Stomach (tissue), 9 donors: ENCODE results near the gene FCHSD2. TPM values are rescaled to one million over a fixed set of nuclear protein-coding genes. Genes with fewer than 3 reads are reported as not detected.

ENCODE experiments used
- DNase-seq, 2 donors: peaks; one replicate each; pipeline versions ENCODE4 v3.0.0 to v3.0.0-alpha.2; 2013 to 2019
- H3K27ac ChIP-seq, 5 donors: fragments of 200-600 bp in 4 of 5; sonication (generic) in 4 of 5; one replicate each; pipeline ENCODE4 v1.5.1; 2013 to 2019; ENCODE audit warnings: mild to moderate bottlenecking in 1 of 5, moderate library complexity in 1 of 5
- H3K27me3 ChIP-seq, 3 donors: fragments of 200-600 bp; sonication (generic); one replicate each; pipeline ENCODE4 v1.5.1; 2017 to 2019; ENCODE audit warnings: mixed run types in 1 of 3
- H3K36me3 ChIP-seq, 4 donors: fragments of 200-600 bp; sonication (generic); 1 replicate in 3 of 4; 2 replicates in 1 of 4; pipeline ENCODE4 v1.5.1; 2016 to 2019
- H3K4me1 ChIP-seq, 4 donors: fragments of 200-600 bp; sonication (generic); one replicate each; pipeline ENCODE4 v1.5.1; 2016 to 2019
- H3K4me3 ChIP-seq, 4 donors: fragments of 200-600 bp; sonication (generic) in 3 of 4; one replicate each; pipeline ENCODE4 v1.5.1; 2016 to 2019; ENCODE audit warnings: mild to moderate bottlenecking in 1 of 4
- H3K9me3 ChIP-seq, 4 donors: fragments of 200-600 bp; sonication (generic); one replicate each; pipeline ENCODE4 v1.5.1; 2016 to 2019
- EP300 ChIP-seq: sonication (generic); formaldehyde crosslinking; IDR thresholded peaks from one replicate; pipeline ENCODE4 v1.6.1; 2017; ENCODE audit warnings: antibody characterized with exemption
- POLR2A ChIP-seq, 4 donors: fragments of 450-650 bp; IDR thresholded peaks; one replicate each; pipeline ENCODE4 v1.6.1; 2016; ENCODE audit warnings: antibody characterized with exemption in 4 of 4, control low read depth in 2 of 4, mild to moderate bottlenecking in 1 of 4, moderate library complexity in 1 of 4
- POLR2AphosphoS5 ChIP-seq, 3 donors: sonication (generic); formaldehyde crosslinking; IDR thresholded peaks; one replicate each; pipeline ENCODE4 v1.6.1; 2016; ENCODE audit warnings: antibody characterized with exemption in 3 of 3
- whole genome bisulfite sequencing, 5 donors: extraction: QIAGEN DNeasy Blood & Tissue Kit in 3 of 5; methylation state at CpG; one replicate each; pipeline versions ENCODE4 v1.1.5 to v1.1.7; 2013 to 2018; 5-methylcytosine and 5-hydroxymethylcytosine counted together
- intact Hi-C: fragments of 100-400 bp; cut with DNase I; formaldehyde crosslinking; loops from one replicate; pipeline ENCODE4 v1.15.1; 2023; ENCODE audit warnings: low total_unique reads
- polyA plus RNA-seq, 3 donors: library from polyadenylated mRNA; stranded (reverse); fragments of 200-250 nt; gene quantifications; one replicate each; pipeline ENCODE4 v1.2.3, GENCODE V29; 2013
- total RNA-seq, 5 donors: library from RNA; depleted of rRNA; stranded (reverse); fragments of >200 nt; gene quantifications; one replicate each; pipeline versions ENCODE4 v1.1.0 to v1.2.3, GENCODE V29; 2014 to 2016
- TF ChIP-seq, protein P1 (sequence below), 7 experiments: fragments of 450-650 bp in 4 of 7; fragments of 200-600 bp in 3 of 7; sonication (generic) in 3 of 7; IDR thresholded peaks; one replicate each; pipeline ENCODE4 v1.5.1; 2016 to 2019; ENCODE audit warnings: antibody characterized with exemption in 7 of 7, control low read depth in 2 of 7, mild to moderate bottlenecking in 1 of 7
- donor health status: healthy with polysubstance abuse.
- donor health status: Bipolar disorder and iron deficiency.
- donor health status: healthy.

The FCHSD2 gene
- total and polyA plus RNA-seq, 8 donors, result 5.7 to 64.3 (median 15.9) TPM

- TF ChIP-seq POLR2AphosphoS5 (IDR thresholded peaks at IDR 0.05) (peak in 2 of 3 donors; percentile 38 to 75), EP300 (no peak)
- TF ChIP-seq, protein P1, sequence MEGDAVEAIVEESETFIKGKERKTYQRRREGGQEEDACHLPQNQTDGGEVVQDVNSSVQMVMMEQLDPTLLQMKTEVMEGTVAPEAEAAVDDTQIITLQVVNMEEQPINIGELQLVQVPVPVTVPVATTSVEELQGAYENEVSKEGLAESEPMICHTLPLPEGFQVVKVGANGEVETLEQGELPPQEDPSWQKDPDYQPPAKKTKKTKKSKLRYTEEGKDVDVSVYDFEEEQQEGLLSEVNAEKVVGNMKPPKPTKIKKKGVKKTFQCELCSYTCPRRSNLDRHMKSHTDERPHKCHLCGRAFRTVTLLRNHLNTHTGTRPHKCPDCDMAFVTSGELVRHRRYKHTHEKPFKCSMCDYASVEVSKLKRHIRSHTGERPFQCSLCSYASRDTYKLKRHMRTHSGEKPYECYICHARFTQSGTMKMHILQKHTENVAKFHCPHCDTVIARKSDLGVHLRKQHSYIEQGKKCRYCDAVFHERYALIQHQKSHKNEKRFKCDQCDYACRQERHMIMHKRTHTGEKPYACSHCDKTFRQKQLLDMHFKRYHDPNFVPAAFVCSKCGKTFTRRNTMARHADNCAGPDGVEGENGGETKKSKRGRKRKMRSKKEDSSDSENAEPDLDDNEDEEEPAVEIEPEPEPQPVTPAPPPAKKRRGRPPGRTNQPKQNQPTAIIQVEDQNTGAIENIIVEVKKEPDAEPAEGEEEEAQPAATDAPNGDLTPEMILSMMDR (IDR thresholded peaks at IDR 0.05), result peak in 5 of 7 experiments; percentile 77 to 97 (median 93)
- 33 to 57% (median 46%) methylated on average over 13 of the region's 13 CpGs for WGBS, 5 donors
- peak overlapping the region in 3 of 5 donors; percentile 3 to 80 (median 29) for H3K27ac ChIP-seq
- peaks cover 8 to 38% (median 17%) of the 10 kb centered on the region in 4 donors for H3K36me3 ChIP-seq
- H3K4me1 ChIP-seq, result peaks cover 15 to 54% (median 37%) of the 10 kb centered on the region in 4 donors
- no peaks in the 10 kb centered on the region for H3K9me3 ChIP-seq
- intact Hi-C loops, result loop anchor here (5.0 kb wide), 1 partner anchor 346 kb away; no protein-coding TSS in a partner anchor
- DNase-seq, result peak; percentile 85 to 92
- no peak overlapping the region for H3K4me3 ChIP-seq
- H3K27me3 ChIP-seq, result no peaks in the 10 kb centered on the region
Measured at GRCh38 chr11:72831521-72832300, 310.4 kb downstream of the FCHSD2 start.

- intact Hi-C loops, result loop anchor here (5.0 kb wide), 1 partner anchor 347 kb away; no protein-coding TSS in a partner anchor
- Histone ChIP-seq H3K4me1 (peaks cover 11 to 46% (median 29%) of the 10 kb centered on the region in 4 donors), H3K9me3 (no peaks in the 10 kb centered on the region), H3K36me3 (peaks cover 8 to 53% (median 14%) of the 10 kb centered on the region in 4 donors), H3K27me3 (no peaks in the 10 kb centered on the region), H3K27ac (no peak overlapping the region), H3K4me3 (no peak overlapping the region)
- DNase-seq, result no peak
- TF ChIP-seq, protein P1 (IDR thresholded peaks at IDR 0.05), result no peak
- no peak for TF ChIP-seq POLR2AphosphoS5 (IDR thresholded peaks at IDR 0.05)
- TF ChIP-seq POLR2A (IDR thresholded peaks at IDR 0.05), result no peak
- no peak for TF ChIP-seq EP300
- 83 to 94% (median 92%) methylated on average over 5 of the region's 5 CpGs for WGBS, 5 donors
Measured at GRCh38 chr11:72829884-72830533, 312.1 kb downstream of the FCHSD2 start.

DNA sequence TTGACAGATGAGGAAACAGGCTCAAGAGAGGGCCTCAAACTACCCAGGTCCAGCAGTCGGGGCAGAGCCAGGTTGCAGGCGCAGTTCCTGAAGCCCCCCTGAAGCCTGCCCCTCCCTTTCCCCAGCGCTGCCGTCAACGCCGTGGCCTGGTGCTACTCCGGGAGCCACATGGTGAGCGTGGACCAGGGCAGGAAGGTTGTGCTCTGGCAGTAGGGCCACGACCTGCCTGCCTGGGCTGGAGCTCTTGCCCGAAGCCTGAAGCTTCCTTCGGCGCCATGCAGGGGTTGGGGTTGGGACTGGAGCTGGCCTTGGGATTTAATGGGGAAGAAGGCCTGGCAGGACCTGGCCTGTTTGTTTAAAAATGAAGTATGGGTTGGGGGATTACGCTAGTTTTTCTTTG, 312.9 kb downstream of the FCHSD2 start:
- TF ChIP-seq EP300 (no peak), POLR2A (IDR thresholded peaks at IDR 0.05) (no peak), POLR2AphosphoS5 (IDR thresholded peaks at IDR 0.05) (no peak)
- TF ChIP-seq, protein P1 (IDR thresholded peaks at IDR 0.05), result no peak
- Histone ChIP-seq H3K27ac (no peak overlapping the region), H3K9me3 (no peaks in the 10 kb centered on the region), H3K4me1 (peaks cover 5 to 38% (median 25%) of the 10 kb centered on the region in 4 donors), H3K27me3 (no peaks in the 10 kb centered on the region), H3K4me3 (no peak overlapping the region), H3K36me3 (peaks cover 8 to 61% (median 14%) of the 10 kb centered on the region in 4 donors)
- no peak for DNase-seq
- 91 to 95% (median 95%) methylated on average over 10 to 13 of the region's 13 CpGs for WGBS, 5 donors
- intact Hi-C loops, result no loop called here

- H3K4me3 ChIP-seq, result no peak overlapping the region
- H3K4me1 ChIP-seq, result peaks cover 3 to 33% (median 21%) of the 10 kb centered on the region in 4 donors
- TF ChIP-seq EP300 (no peak), POLR2AphosphoS5 (IDR thresholded peaks at IDR 0.05) (no peak), POLR2A (IDR thresholded peaks at IDR 0.05) (no peak)
- TF ChIP-seq, protein P1 (IDR thresholded peaks at IDR 0.05), result no peak
- 78 to 89% (median 88%) methylated on average over 7 of the region's 7 CpGs for WGBS, 5 donors
- no peaks in the 10 kb centered on the region for H3K9me3 ChIP-seq
- no peaks in the 10 kb centered on the region for H3K27me3 ChIP-seq
- H3K36me3 ChIP-seq, result peaks cover 8 to 66% (median 14%) of the 10 kb centered on the region in 4 donors
- intact Hi-C loops, result no loop called here
- H3K27ac ChIP-seq, result peak overlapping the region in 3 of 5 donors; percentile 46 to 78 (median 51)
- no peak for DNase-seq
Measured at GRCh38 chr11:72828692-72829101, 313.4 kb downstream of the FCHSD2 start.
